Fibroblast of skin of left biceps (primary cell): ENCODE data around the gene C1orf167.

Source experiments
- DNase-seq, 2 experiments: peaks; one replicate each; pipeline ENCODE4 v3.0.0-alpha.2; 2013; ENCODE audit warnings: low read depth in 2 of 2

The C1orf167 gene

DNA sequence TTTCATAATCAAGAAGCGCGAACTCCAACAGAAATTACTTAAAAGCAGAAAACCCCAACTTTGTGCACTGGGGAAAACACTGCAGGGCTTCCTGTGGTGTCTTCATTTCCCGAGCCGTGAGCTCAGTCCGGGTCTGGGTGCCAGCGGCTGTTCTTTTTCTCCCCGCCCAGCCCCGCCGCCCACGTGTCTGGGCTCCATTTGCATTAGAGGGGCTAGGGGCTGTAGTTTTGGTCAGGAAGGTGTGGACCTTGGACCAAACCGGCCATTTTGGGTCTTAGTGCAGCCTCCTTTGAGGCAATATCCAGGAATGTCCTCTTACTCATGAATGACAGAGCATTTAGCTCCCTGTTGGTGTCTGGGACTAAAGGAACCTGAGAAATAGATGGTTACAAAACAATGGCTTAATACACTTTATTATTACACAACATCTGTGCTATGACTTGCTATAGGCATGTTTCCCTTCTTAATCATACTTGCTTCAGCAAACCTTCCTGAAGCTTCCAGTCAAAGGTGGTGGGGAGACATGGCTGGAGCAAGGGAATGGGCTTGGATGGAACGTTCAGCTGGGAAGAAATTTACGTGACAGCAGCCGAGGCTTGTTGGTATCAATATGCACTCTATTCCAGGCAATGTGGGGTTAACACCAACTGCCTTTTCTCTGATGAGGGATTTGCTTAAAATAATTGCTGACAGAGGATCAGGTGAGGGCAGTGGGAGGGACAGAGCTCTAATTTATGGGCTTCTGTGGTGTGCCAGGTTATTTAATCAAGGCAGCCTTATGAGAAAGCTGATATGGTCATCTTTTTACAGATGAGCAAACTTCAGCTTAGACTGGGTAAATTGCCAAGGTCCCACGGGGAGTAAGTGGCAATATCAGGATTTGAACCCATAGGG lies 25.0 kb upstream of the C1orf167 start:
- DNase-seq = peak in 1 of 2 experiments; percentile 17

DNA sequence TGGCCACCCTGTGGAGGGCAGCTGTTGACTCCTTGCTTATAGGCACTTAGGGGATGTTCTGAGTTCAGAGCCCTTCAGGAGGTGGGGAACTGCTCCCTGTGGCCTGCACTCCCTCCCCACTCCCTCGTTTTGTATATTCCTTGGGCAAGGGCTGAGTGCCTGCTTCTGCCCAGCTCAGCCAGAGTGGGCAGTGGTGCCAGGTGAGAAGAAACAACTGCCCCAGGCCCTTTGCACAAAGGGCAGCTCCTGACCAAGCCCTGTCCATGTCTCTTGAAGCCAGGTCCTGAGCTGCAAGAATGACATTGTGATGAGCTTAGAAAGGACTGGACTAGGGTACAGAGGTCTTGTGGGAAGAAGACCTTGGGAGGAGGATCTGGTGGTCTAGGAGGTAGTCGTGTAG lies 23.9 kb upstream of the C1orf167 start:
- DNase-seq = no peak

GRCh38 chr1:11738783-11739182 lies 23.2 kb upstream of the C1orf167 start:
- no peak for DNase-seq

GRCh38 chr1:11740258-11741192 lies 21.5 kb upstream of the C1orf167 start:
- no peak for DNase-seq

DNA sequence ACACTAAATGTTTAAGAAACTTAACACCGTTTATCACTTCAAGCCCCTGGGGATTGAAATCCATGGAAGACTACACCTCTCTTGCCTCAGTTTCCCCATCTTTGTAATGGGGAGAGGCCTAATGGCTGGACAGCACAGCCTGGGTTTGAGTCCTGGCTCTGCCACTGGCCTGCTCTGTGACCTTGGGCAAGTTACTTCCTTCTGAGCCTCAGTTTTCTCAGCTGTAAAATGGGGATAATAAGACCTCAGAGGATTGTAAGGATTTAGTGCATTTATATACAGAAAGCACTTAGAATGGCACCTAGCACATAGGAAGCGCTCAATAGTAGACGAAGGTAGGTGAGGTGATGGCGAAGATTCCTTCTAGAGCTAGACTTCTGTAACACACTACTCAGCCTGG lies 20.5 kb upstream of the C1orf167 start:
- DNase-seq = no peak

DNA sequence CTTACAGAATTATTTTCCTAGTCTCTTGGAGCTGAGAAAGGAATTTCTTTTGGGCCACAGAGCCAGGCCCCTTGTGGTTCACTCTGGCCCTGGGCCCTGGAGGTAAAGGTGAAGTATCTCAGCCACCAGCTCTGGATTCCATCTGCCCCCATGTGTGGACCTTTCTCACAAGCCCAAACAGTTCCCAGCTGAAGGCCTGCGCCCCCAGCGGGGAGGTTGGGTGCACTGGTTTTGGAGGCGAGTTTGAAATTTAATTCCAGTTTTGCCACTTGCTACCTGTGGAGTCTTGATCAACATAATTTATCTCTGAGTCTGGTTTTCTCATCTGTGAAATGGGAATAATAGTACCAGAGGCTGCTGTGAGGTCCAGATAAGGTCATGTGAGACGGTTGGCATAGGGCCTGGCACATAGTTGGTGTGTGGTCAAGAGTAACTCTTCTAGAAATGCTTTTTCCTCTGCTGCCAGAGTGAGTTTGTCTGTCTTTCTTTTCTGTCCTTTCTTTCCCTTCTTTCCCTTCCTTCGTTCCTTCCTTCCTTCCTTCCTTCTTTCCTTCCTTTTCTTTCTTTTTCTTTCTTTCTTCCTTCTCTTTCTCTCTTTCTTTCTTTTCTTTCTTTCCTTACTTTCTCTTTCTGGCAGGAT lies 20.0 kb upstream of the C1orf167 start:
- DNase-seq = no peak

- no peak for DNase-seq
Measured at GRCh38 chr1:11744287-11744686, 17.7 kb upstream of the C1orf167 start.

- DNase-seq = no peak
Measured at GRCh38 chr1:11746092-11746491, 15.9 kb upstream of the C1orf167 start.

DNA sequence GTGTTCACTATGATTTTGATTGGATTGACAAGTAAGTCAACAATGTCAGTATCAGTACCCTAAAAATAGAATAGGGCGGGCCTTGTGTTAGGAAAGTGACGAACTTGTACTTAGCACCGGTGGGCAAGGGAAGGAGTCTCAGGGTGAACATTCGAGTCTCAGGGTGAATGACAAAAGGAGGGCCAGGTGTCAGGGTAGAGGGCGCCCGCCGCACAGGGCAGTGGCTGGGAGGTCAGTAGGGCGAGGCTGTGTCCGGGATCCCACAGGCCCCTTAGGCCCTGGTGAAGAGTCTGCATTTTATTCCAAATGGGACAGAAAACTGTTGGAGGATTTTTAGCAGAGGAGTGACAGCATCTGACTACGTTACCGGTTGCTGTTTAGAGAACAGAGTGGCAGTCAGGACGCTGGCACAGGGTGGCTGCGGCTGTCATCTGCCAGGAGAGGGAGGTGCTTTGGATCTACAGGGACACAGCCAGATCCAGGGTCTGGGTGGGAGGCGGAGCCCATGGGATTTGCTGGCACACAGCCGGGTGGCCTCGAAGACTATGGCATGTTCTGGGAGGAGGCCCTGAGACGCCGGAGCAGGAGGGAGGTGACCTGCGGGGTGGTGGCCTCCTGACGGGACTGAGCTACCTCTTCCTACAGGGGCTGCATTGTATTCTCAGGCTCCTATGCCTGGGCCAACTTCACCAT lies 15.1 kb upstream of the C1orf167 start:
- DNase-seq = no peak

DNA sequence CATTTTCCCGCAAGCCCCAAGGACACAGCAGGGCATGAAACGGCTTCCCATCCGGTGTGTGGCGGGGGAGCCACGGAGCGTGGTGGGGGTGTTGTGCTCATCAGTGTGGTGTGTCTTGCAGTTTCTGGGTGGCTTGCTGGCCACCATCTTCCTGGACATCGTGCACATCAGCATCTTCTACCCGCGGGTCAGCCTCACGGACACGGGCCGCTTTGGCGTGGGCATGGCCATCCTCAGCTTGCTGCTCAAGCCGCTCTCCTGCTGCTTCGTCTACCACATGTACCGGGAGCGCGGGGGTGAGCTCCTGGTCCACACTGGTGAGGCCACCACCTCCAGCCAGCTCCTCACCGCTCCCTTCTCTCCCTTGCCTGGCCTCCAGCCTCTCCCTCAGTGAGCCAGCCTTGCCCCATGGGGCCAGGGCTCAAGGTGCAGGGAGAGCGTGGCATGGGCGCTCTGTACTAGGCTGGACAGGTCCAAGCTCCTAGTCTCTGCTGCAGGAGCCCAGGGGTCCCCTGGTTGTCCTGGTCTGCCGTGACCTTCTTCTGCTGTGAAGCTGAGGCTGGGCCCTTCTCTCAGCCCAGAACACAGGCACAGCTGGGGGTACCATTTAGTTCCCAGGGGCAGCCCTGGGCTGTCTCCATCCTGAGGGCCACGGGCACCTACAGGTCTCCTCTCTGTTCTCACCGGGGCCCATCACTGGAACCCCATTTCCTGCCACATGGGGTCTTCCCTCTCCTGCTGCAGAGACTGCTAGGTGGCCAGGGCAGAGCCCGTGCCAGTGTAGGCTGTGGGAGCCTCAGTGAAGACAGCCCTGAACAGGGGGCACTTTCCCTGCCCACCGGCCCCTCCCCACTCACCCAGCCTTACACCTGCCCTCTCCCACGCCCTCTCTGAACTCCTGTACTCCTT lies 13.4 kb upstream of the C1orf167 start:
- no peak for DNase-seq

DNA sequence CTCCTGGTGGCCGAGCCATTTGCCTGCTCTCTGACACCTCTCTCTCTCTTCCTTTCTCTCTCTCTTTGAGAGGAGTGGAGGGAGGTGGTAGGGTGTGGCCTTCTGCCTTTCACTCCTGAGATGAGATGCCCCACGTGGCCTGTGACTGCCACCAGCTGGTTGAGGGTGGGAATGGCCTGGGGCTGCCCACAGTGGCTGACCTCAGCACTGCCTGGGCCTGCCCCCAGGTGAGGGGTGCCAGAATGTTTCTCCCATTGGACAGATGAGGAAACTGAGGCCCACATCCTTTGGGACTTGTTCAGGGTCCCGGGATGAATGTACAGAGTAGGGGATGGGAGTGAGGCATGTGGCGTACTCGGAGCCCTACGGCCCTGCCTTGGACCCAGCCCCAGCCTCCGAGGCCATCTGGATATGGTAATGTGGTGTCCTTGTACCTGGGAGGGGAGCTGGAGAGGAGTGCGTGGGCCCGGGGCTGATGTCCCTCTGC lies 12.7 kb upstream of the C1orf167 start:
- no peak for DNase-seq

GRCh38 chr1:11749996-11750395 lies 12.0 kb upstream of the C1orf167 start:
- no peak for DNase-seq

DNA sequence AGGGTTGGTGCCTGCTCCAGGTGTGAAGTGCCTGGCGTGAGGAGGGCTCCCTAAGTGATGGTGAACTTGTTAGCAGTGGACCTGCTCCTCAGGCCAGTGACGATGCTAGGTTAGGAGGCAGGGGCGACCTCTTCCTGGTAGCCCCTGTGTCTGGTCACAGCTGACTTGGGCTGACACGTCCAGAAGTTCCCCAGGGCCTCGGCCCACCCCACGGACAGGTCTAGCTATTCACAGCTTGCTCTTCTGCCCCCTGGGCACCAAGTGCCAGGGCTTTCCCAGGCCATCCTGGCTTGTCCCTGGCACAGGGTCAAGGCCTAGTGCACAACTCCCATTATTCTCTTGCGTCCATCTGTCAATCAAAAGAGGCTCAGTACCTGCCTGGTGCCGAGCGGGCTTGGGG lies 10.9 kb upstream of the C1orf167 start:
- DNase-seq = no peak

GRCh38 chr1:11752359-11753088 lies 9.5 kb upstream of the C1orf167 start:
- DNase-seq = no peak

- DNase-seq = no peak
Measured at GRCh38 chr1:11753555-11754208, 8.3 kb upstream of the C1orf167 start.

- no peak for DNase-seq
Measured at GRCh38 chr1:11757047-11757446, 4.9 kb upstream of the C1orf167 start.

GRCh38 chr1:11759791-11760190 lies 2.2 kb upstream of the C1orf167 start:
- DNase-seq = no peak

GRCh38 chr1:11761285-11761684 lies 708 bp upstream of the C1orf167 start:
- no peak for DNase-seq

GRCh38 chr1:11764115-11764514 lies 2.1 kb downstream of the C1orf167 start:
- DNase-seq = no peak
